GM10248 (cell line): Measurements from ENCODE around the gene NOP56.

ENCODE experiments used
- CTCF ChIA-PET: fragments of 300-600 bp; sonication (Branson Sonifier 250); formaldehyde crosslinking; extraction: SDS; loops from one replicate; lab custom pipeline; 2021; ENCODE audit warnings: antibody characterized with exemption; lab: Yijun Ruan, JAX
- POLR2A ChIA-PET: fragments of 350-650 bp; sonication (Branson Sonifier 250); formaldehyde crosslinking; extraction: SDS; loops from one replicate; lab custom pipeline; 2020; ENCODE audit warnings: antibody characterized with exemption; lab: Yijun Ruan, JAX
- DNase-seq: peaks from one replicate; pipeline ENCODE4 v3.0.0; 2012; ENCODE audit errors: extremely low spot score
- CTCF ChIP-seq: IDR thresholded peaks from 2 replicates; pipeline ENCODE4 v1.5.1; 2012; ENCODE audit warnings: mild to moderate bottlenecking, low read depth; ENCODE audit errors: extremely low read depth, missing control alignments, control extremely low read depth

NOP56 gene

GRCh38 chr20:2637246-2637645 lies 15.2 kb upstream of the NOP56 start:
- ChIA-PET CTCF (interaction anchor here (0.8 to 2.2 kb wide), 4 partner anchors 9 to 115 kb away, joined by 3 to 14 read pairs (median 3); no protein-coding TSS in a partner anchor), POLR2A (no interaction called here)
- no peak for DNase-seq
- TF ChIP-seq CTCF = no peak

GRCh38 chr20:2640260-2640659 lies 12.2 kb upstream of the NOP56 start:
- DNase-seq = no peak
- TF ChIP-seq CTCF = no peak
- ChIA-PET CTCF (no interaction called here), POLR2A (no interaction called here)

DNA sequence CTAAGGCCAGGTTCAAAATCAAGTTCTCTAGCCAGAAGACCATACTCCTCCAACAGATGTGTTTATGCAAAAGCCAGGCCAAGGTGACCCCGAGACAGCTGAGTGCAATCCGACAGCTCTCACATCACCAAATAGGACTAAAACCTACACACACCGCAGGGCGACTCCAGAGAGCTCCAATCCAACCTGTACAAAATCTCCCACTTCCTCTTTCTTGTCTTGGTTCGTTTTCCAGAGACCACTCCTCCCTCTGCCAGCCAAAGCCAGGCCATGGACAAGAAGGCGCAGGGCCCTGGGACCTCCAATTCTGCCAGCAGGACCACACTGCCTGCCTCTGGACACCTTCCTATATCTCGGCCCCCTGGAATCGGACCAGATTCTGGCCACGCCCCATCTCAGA lies 11.5 kb upstream of the NOP56 start:
- no peak for TF ChIP-seq CTCF
- POLR2A ChIA-PET = no interaction called here
- no peak for DNase-seq
- CTCF ChIA-PET = interaction anchor here (7.6 kb wide), 1 partner anchor 118 kb away, joined by 43 read pairs; no protein-coding TSS in a partner anchor

- DNase-seq = no peak
- ChIA-PET POLR2A (interaction anchor here (0.6 to 1.2 kb wide), 2 partner anchors 10 to 689 kb away, joined by 3 to 5 read pairs; no protein-coding TSS in a partner anchor), CTCF (interaction anchor here (0.8 to 7.6 kb wide), 2 partner anchors 9 to 121 kb away, joined by 3 to 43 read pairs; no protein-coding TSS in a partner anchor)
- no peak for TF ChIP-seq CTCF
These were observed 8.7 kb upstream of the NOP56 start for GRCh38 chr20:2643708-2644107.

GRCh38 chr20:2652724-2653555 lies 508 bp downstream of the NOP56 start:
- POLR2A ChIA-PET = interaction anchor here (0.6 to 1.8 kb wide), 9 partner anchors 9 to 1168 kb away, joined by 3 to 7 read pairs (median 3); partner anchors contain the start of genes IDH3B and SNRPB
- peak; percentile 66 for DNase-seq
- TF ChIP-seq CTCF = no peak
- CTCF ChIA-PET = interaction anchor here (0.7 to 2.0 kb wide), 5 partner anchors 8 to 201 kb away, joined by 3 to 6 read pairs (median 3); no protein-coding TSS in a partner anchor

DNA sequence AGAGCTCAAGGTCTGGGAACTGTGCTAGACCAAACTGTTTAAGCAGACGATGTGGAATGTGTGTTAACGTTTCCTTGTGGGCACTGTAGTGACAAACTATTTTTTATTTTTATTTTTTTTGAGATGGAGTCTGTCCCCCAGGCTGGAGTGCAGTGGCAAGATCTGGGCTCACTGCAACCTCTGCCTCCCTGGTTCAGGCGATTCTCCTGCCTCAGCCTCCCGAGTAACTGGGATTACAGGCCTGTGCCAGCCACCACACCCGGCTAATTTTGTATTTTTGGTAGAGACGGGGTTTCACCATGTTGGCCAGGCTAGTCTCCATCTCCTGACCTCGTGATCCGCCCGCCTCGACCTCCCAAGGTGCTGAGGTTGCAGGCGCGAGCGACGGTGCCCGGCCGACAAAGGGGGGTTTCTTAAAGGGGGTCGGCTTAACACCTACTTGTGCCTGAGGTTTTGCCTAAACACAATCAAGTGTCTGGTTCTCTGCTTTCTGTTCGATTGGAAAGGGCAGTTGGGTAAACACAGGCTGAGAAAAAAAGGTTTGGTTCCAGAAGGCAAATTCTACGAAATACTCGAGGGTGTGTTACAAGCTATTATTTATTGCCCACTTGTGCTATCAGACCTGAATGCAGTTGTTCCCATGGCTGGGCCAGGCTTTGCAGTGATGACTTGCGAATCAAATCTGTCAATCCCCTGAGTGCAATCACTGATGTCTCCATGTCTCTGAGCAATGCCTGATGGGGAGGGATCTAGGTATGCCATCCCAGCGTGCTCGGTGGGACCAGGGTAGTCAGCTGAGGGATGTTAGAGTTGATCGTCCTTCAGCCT lies 1.3 kb downstream of the NOP56 start:
- ChIA-PET CTCF (interaction anchor here (0.8 to 2.0 kb wide), 3 partner anchors 8 to 202 kb away, joined by 3 to 9 read pairs (median 6); no protein-coding TSS in a partner anchor), POLR2A (interaction anchor here (1.1 to 1.8 kb wide), 3 partner anchors 9 to 183 kb away, joined by 3 to 4 read pairs (median 4); partner anchors contain the start of gene SNRPB)
- no peak for TF ChIP-seq CTCF
- no peak for DNase-seq
